Peyer's patch (tissue), 4 donors: ENCODE data around the gene FAM24B. TPM values are rescaled to one million over a fixed set of nuclear protein-coding genes. Genes with fewer than 3 reads are reported as not detected.

ENCODE experiments used
- DNase-seq, 3 donors: peaks; one replicate each; pipeline ENCODE4 v3.0.0-alpha.2; 2017 to 2019
- H3K27ac ChIP-seq, 4 donors: fragments of 200-600 bp; sonication (generic); one replicate each; pipeline ENCODE4 v1.5.1; 2016 to 2019
- H3K27me3 ChIP-seq, 2 donors: fragments of 200-600 bp; sonication (generic); one replicate each; pipeline ENCODE4 v1.5.1; 2019
- H3K36me3 ChIP-seq, 3 donors: fragments of 200-600 bp; sonication (generic); one replicate each; pipeline ENCODE4 v1.5.1; 2016 to 2019
- H3K4me1 ChIP-seq, 4 donors: fragments of 200-600 bp; sonication (generic); one replicate each; pipeline ENCODE4 v1.5.1; 2016 to 2019
- H3K4me3 ChIP-seq, 4 donors: fragments of 200-600 bp; sonication (generic); 1 replicate in 3 of 4; 2 replicates in 1 of 4; pipeline ENCODE4 v1.5.1; 2016 to 2019; ENCODE audit warnings: mild to moderate bottlenecking in 1 of 4
- H3K9me3 ChIP-seq, 4 donors: fragments of 200-600 bp; sonication (generic); one replicate each; pipeline ENCODE4 v1.5.1; 2016 to 2019; ENCODE audit warnings: mild to moderate bottlenecking in 1 of 4
- POLR2A ChIP-seq, 2 donors: fragments of 450-650 bp; IDR thresholded peaks; one replicate each; pipeline ENCODE4 v1.5.1; 2017; ENCODE audit warnings: antibody characterized with exemption in 2 of 2, mild to moderate bottlenecking in 2 of 2, moderate library complexity in 2 of 2
- total RNA-seq, 4 donors: library from RNA; depleted of rRNA; stranded (reverse); fragments of >200 nt; gene quantifications; one replicate each; pipeline ENCODE4 v1.1.0, GENCODE V29; 2016
- TF ChIP-seq, protein P1 (sequence below), 6 experiments: fragments of 450-650 bp in 4 of 6; fragments of 200-600 bp in 2 of 6; sonication (generic) in 1 of 6; IDR thresholded peaks; one replicate each; pipeline ENCODE4 v1.5.1; 2017 to 2019; ENCODE audit warnings: antibody characterized with exemption in 6 of 6, mild to moderate bottlenecking in 3 of 6, moderate library complexity in 1 of 6

The FAM24B gene
- total RNA-seq, 4 donors from 2014 or later = 3.7 to 6.0 (median 4.9) TPM

DNA sequence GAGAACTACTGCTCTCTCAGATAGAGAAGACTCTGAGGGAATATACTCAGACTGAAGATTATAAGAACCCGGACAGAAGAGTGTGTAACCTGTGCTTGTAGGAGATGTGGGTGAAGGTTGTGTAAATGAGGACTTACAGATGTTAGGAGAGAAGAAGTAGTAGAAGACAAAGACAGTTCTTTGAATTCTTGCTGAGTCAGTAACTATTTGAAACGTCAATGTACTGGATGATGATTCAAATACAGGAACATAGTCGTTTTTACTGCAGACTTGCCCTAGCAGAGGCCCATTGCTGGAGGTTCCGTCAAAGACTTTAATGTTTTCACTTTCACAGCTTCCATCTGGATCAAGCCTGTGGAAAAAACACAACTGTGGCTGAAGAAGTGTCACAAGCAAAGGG lies 40.5 kb downstream of the FAM24B start:
- Histone ChIP-seq H3K4me3 (no peak overlapping the region), H3K36me3 (no peaks in the 10 kb centered on the region), H3K27me3 (no peaks in the 10 kb centered on the region), H3K9me3 (no peaks in the 10 kb centered on the region), H3K27ac (no peak overlapping the region), H3K4me1 (no peaks in the 10 kb centered on the region)
- TF ChIP-seq POLR2A (IDR thresholded peaks at IDR 0.05) = no peak
- TF ChIP-seq, protein P1, sequence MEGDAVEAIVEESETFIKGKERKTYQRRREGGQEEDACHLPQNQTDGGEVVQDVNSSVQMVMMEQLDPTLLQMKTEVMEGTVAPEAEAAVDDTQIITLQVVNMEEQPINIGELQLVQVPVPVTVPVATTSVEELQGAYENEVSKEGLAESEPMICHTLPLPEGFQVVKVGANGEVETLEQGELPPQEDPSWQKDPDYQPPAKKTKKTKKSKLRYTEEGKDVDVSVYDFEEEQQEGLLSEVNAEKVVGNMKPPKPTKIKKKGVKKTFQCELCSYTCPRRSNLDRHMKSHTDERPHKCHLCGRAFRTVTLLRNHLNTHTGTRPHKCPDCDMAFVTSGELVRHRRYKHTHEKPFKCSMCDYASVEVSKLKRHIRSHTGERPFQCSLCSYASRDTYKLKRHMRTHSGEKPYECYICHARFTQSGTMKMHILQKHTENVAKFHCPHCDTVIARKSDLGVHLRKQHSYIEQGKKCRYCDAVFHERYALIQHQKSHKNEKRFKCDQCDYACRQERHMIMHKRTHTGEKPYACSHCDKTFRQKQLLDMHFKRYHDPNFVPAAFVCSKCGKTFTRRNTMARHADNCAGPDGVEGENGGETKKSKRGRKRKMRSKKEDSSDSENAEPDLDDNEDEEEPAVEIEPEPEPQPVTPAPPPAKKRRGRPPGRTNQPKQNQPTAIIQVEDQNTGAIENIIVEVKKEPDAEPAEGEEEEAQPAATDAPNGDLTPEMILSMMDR (IDR thresholded peaks at IDR 0.05) = no peak
- no peak for DNase-seq

DNA sequence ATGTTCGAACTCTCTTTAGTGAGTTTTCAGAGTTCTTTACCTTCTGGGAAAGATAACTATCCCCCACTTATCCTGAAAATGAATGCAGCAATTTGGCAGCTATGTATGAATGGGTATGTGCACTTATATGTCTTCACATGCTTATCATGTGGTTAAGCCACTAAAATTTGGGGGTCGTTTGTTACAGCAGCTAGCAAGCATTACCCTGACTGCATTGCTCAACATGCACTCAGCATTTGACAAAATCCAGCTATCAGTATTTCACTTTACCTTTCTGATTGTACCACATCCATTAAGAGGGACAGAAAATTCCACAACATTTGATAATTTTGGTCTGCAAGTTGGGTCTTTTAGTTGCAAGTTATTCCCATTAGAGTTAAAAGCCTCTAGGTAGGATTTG lies 43.5 kb downstream of the FAM24B start:
- Histone ChIP-seq H3K9me3 (no peaks in the 10 kb centered on the region), H3K27ac (no peak overlapping the region), H3K36me3 (peaks cover 0 to 6% (median 0%) of the 10 kb centered on the region in 3 donors), H3K4me1 (no peaks in the 10 kb centered on the region), H3K4me3 (no peak overlapping the region), H3K27me3 (no peaks in the 10 kb centered on the region)
- TF ChIP-seq, protein P1 (IDR thresholded peaks at IDR 0.05) = no peak
- no peak for DNase-seq

DNA sequence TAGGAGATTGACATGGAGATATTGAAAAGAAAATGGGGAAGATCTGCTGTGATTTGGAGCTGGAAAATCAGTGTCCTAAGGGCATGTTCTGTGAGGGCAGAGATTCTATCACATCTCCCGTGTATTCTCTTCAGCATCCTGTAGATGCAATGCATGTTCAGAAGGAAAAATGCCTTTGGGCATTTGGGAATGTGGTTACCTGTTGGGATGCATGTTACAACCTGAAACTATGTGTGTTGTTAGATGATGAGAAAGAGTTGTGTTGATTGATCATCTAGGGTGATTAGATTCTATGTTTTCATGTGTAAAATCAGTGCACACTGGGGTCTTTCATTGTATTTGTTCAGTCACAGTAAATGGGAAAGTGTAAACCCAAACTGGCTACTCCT lies 48.4 kb downstream of the FAM24B start:
- Histone ChIP-seq H3K27me3 (no peaks in the 10 kb centered on the region), H3K4me3 (no peak overlapping the region), H3K36me3 (peaks cover 0 to 6% (median 0%) of the 10 kb centered on the region in 3 donors), H3K4me1 (no peaks in the 10 kb centered on the region), H3K27ac (no peak overlapping the region), H3K9me3 (no peaks in the 10 kb centered on the region)
- no peak for TF ChIP-seq POLR2A (IDR thresholded peaks at IDR 0.05)
- TF ChIP-seq, protein P1 (IDR thresholded peaks at IDR 0.05) = no peak
- DNase-seq = no peak

DNA sequence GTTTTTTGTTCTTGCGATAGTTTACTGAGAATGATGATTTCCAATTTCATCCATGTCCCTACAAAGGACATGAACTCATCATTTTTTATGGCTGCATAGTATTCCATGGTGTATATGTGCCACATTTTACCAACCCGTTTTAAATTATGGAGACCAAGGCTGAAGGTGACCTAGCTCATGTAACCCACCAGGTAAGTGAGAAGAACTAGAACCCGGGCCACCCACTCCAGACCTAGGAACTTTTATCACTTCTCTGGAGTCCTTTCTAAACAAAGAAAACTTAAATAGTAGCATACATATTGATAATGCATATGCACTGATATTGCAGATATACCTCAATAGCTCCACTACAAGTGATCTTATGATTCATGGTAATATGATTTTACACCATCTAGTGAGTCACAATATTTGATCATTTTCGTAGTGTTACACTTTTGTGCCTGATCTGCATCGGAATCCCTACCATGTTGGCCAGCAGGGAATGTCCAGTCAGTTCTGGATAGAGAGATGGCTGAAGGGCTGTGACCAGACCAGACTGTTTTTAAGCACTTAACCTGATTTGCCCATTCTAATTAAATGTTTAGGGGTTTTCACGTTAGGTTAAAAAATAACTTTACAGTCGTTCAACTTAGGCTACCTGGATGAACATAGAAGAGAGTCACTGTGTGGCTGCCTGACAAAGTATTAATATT lies 49.0 kb downstream of the FAM24B start:
- H3K27ac ChIP-seq = no peak overlapping the region
- peaks cover 0 to 6% (median 0%) of the 10 kb centered on the region in 3 donors for H3K36me3 ChIP-seq
- no peaks in the 10 kb centered on the region for H3K9me3 ChIP-seq
- no peaks in the 10 kb centered on the region for H3K27me3 ChIP-seq
- no peak overlapping the region for H3K4me3 ChIP-seq
- TF ChIP-seq POLR2A (IDR thresholded peaks at IDR 0.05) = no peak
- TF ChIP-seq, protein P1 (IDR thresholded peaks at IDR 0.05) = no peak
- no peaks in the 10 kb centered on the region for H3K4me1 ChIP-seq
- DNase-seq = no peak

- Histone ChIP-seq H3K36me3 (peaks cover 0 to 6% (median 0%) of the 10 kb centered on the region in 3 donors), H3K9me3 (no peaks in the 10 kb centered on the region), H3K4me1 (no peaks in the 10 kb centered on the region), H3K4me3 (no peak overlapping the region), H3K27ac (no peak overlapping the region), H3K27me3 (no peaks in the 10 kb centered on the region)
- no peak for DNase-seq
- TF ChIP-seq, protein P1 (IDR thresholded peaks at IDR 0.05) = no peak
- no peak for TF ChIP-seq POLR2A (IDR thresholded peaks at IDR 0.05)
Measured at GRCh38 chr10:122829454-122829853, 49.9 kb downstream of the FAM24B start.
